Activated CD4-positive, alpha-beta T cell treated with anti-CD3 and anti-CD28 coated beads, Interleukin-10, Interleukin-2, amounts not matched to agents 100 ng/mL and 50 ng/mL, durations not matched to agents 16 hours and 8 hours (primary cell): ENCODE data around the gene TUBB4B.
"Not testable (repeated sequence)": the region's sequence is repeated elsewhere in the genome, so short reads cannot be mapped to it uniquely, and the experiment has no call there.

Experiments
- DNase-seq: peaks from one replicate; pipeline ENCODE4 v3.0.0-alpha.2; 2020

TUBB4B gene

DNA sequence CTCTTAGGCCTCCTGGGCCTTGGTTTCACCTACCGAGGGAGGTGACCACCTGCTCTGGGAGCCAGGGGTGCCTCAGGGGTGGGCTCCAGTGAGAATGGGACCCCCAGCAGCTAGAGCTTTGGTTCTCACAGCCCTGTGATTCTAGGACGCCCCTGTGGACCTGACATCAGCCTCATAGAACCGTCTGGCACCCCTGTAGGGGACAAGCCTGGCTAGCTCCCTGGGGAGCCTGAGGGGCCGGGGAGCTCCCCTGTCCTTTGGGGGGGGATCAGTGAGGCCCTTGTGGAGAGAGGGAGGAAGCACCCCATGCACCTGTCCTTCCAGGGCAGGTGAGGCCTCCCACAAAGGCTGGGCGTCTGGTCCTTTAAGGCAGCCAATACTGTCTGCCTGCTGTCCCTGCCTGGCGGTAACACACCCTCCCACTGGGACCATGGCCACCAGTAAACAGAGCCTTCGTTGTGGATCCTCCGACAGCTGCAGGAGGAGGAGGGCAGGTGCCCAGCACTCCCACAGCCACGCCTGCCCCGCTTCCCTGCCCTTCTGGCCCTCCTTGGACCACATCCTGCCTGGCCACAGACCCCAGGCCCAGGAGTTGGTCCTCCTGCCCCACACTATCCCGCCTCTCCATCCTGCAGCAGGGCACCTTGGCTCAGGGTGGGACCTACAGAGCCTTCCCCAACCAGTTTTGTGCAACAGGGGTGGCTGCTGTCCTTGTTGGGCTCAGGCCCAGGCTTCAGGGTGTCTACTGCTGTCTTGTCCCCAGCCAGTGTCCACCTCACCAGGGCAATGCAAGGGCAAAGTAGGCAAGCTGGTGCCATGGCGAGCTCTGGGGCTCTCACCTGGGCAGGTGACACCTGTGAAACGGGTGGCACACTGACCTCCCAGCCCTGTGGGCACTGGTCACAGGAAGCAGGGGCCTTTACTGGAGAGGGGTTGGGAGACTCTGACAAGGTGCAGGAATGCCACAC is 3.0 kb upstream of the TUBB4B start:
- DNase-seq = no peak

DNA sequence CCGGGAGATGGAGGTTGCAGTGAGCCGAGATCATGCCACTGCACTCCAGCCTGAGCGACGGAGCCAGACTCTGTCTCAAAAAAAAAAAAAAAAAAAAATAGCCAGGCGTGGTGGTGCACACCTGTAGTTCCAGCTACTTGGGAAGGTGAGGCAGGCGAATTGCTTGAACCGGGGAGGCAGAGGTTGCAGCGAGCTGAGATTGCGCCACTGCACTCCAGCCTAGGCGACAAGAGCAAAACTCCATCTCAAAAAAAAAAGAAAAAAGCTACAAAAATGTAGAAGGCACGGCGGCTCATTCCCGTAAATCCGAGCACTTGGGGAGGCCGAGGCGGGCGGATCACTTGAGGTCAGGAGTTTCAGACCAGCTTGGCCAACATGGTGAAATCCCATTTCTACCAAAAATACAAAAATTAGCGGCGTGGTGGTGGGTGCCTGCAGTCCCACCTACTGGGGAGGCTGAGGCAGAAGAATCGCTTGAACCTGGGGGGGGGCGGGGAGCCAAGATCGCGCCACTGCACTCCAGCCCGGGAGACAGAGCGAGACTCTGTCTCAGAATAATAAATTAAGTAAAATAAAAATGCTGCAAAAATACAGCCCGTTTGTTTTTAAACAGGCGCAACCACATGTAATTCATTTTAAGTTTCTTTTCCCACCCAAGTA is 1.4 kb upstream of the TUBB4B start:
- not testable (repeated sequence) for DNase-seq

- peak; percentile 76 for DNase-seq
Observed at GRCh38 chr9:137240318-137240840, 708 bp upstream of the TUBB4B start.

GRCh38 chr9:137241490-137242268 is 592 bp downstream of the TUBB4B start:
- peak; percentile 69 for DNase-seq

- no peak for DNase-seq
Observed at GRCh38 chr9:137242269-137243203, 1.4 kb downstream of the TUBB4B start.

DNA sequence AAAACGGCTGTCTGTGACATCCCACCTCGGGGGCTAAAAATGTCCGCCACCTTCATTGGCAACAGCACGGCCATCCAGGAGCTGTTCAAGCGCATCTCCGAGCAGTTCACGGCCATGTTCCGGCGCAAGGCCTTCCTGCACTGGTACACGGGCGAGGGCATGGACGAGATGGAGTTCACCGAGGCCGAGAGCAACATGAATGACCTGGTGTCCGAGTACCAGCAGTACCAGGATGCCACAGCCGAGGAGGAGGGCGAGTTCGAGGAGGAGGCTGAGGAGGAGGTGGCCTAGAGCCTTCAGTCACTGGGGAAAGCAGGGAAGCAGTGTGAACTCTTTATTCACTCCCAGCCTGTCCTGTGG is 2.2 kb downstream of the TUBB4B start:
- DNase-seq = not testable (repeated sequence)

GRCh38 chr9:137243626-137244485 is 2.8 kb downstream of the TUBB4B start:
- DNase-seq = peak; percentile 44

DNA sequence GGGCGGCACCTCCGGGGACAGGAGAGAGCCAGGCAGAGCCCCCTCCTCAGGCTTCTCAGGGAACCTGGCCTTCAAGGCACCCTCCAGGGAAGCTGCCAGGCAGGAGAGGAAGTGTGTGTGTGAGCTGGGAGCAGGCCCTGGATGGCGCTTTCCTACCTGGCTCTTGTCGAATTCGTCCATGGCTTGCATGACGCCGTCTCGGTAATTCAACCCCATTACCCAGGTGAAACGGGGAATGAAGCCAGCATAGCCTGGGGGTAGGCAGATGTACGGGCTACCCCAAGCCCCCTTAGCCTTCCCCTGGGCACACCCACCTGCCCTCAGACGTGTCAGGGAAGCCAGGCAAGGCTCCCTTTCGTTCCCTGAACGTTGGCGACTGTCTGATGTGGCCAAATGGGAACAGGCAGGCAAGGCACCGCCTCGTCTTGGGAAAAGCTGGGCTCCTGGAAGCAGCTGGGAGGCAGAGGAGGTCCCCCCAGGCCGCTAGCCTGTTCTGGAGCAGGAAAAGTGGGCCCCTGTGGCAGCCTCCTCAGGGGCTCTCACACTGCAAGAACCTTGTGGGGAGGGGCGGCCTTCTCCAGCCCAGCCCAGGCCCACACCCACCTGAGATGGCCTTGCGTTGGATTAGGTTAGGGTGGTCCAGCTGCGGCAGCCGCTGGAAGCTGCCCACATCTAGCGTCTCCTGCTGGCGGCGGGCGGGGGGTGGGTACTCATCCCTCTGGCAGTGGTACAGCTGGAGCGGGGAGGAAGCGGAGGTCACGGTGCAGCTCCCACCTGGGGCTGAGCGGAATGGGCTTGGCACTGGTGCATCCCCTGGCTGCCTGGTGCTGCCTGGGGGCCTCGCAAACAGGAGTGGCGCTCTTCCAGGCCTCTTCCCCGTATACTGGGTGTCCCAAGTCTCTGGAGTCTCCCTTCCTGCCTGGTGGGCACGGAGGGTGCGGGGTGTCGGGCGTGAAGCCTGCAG is 3.7 kb downstream of the TUBB4B start:
- DNase-seq = no peak

GRCh38 chr9:137245450-137246421 is 4.6 kb downstream of the TUBB4B start:
- DNase-seq = no peak

- DNase-seq = no peak
Observed at GRCh38 chr9:137247135-137247915, 6.2 kb downstream of the TUBB4B start.

- DNase-seq = no peak
Observed at GRCh38 chr9:137247916-137248175, 6.8 kb downstream of the TUBB4B start.

- DNase-seq = no peak
Observed at GRCh38 chr9:137250329-137251193, 9.5 kb downstream of the TUBB4B start.

DNA sequence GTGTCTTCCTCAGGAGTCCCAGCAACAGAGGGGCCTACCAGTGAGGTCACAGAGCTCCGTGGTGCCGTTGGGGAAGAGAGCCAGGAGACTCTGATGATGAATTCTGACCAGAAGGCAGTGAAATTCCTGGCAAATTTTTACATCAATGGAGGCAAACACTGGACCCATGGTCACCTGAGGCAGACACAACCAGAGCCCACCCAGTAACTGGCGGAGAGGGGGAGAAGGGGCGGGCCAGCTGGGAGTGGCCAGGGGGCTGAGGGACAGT is 10.0 kb downstream of the TUBB4B start, which contains the start of gene STPG3:
TSS of gene STPG3 (plus strand) at position 93 of the 268 bp plus-strand sequence. CDS start at position 94, 1 bp downstream.
- DNase-seq = no peak

DNA sequence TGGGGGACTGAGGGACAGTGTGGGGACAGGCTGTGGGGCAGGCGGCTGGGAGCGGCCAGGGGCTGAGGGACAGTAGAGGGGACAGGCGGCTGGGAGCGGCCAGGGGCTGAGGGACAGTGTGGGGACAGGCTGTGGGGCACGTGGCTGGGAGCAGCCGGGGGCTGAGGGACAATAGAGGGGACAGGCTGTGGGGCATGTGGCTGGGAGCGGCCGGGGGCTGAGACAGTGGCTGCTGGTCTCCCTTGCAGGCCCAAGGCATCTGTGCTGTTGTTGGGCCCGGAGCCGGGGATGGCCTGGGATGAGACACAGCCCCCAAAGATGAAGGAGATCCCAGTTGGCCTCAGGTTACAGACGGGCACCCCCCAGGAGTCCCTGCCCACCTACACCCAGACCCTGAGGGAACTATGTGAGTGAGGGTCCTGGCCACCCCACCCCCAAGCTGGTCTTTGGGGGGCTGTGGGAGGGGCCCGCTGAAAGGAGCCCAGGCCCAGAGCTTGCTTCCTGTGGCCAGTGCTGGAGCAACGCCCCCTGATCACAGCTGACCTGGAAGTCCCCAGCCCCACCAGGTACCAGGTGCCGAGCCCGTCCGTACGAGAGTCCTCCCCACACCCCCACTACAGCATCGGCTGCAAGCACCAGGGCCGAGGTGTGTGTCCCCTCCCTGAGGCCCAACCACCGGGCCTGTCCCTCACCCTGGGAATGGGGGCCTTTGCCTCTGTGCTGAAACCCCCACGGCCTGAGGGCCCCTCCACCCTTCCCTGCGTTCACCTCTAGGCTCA is 10.6 kb downstream of the TUBB4B start:
- no peak for DNase-seq

DNA sequence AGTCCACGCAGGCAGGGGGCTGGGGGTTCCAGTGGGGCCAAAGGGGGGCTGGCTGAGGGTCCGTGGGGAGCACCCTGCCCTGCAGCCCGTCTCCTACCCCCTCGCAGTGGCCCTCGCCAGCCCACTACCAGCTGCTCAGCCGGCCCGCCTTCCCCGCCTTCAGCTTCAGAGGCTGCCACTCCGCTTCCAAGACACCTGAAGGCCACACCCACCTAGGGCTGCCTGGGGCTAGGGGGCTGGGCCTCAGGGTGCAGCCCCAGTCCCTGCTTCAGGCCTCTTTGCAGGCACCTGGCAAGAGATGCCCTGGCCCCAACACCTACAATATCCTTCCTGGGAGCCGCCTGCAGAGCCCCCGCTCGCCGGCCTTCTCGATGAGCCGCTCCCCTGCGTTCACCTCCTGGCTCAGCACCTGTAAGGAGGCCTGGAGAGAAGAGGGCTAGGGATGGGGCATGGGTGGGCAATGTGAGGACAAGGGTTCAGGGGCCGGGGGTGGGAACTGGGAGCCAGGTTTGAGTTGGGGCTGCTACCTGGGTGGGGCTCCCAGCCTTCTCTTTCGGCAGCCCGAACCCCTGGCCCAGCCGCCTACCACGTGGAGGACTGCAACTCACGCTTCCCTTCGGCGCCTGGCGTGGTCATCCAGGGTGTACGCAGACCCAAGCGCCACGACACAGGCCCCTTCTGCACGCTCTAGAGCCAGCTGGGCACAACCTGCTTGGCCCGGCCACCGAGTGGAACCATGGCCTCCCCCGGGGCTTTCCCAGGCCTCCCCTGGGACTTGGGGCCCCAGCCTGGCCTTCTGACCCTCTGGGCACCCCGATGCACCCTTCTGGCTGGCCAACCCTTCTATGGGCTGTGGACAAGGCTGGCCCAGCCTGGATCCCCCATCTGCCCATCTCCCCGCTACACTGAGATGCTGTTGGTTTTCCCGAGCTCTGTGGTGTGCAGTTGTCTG is 11.7 kb downstream of the TUBB4B start:
- DNase-seq = no peak
